GM18868 (cell line): Measurements from ENCODE around the gene PIGM.

Experiments
- ATAC-seq: cut with Tn5 transposase; IDR thresholded peaks from one replicate; pipeline ENCODE4 v1.9.1; 2021; ENCODE audit warnings: mild to moderate bottlenecking, moderate library complexity; ENCODE audit not compliant: unreplicated experiment

Gene PIGM

DNA sequence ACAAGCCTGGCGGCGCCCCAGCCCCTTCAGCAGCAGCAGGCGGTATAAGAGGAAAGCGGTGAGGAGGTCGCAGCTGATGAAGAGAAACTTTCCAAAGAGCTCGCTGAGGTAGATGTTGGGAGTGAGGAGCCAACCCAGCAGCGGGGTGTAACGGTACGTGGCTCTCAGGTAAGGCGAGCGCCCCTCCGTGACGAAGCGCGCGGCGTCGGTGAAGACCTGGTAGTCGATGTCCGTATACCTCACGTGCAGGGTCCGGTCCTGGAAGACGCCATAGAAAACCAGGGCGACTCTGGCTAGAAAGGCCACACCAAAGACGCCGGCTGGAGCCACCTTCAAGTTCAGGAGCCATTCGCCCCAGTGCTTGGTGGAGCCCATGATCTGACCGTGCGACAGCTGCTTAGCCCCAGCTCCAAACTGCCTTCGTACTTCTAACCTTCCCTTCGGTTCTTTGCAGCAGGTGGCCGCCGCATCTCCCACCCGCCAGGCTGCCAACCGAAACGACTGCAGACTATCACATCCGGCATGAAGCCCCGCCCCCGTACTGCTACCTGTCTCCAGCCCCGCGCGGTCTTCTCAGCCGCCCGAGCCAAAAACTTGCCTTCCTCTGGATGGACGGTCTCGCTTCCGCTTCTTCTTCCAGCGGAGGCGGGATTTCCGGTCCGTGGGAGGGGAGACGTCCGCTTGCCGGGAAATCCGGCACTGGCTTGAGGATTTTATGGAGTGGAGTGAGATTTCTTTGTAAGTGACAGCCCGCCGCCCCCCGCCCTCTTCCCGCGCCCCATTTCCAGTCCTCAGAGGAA lies at the start of gene PIGM:
TSS of gene PIGM (minus strand) at position 626 of the 800 bp plus-strand sequence. CDS start at position 375, 251 bp downstream.
- ATAC-seq, result peak; percentile 96

DNA sequence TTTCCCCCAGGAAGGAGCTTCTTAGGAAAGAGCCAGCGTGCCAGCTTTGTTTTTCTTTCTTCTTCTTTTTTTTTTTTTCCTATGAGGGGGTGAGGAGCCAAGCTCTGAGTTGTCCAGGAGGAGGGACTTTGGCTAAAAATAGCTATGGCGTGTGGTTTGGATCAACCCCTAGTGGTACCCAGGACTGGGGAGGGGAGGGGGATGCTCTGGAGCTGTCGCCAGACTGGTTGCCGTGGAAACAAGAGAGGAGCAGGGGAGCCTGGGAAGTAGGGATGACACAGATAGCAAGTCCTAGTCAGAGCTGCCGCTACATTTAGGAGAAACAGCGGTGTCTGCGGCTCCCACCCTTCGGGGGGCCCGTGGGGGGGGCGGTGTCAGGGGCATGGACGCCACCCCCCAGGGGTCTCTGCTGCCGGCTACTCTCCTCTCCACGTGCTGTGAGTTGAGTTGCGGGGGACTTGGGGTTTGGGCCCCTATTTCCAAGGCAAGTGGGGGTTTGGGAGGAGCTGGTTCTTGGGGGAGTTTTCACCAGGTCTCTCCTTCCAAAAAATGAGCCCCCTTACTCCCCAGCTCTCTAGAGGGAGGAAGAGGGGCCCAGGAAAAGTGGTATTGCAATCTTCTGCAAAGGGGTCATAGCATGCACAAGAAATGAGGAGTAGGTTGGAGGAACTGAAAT lies 49.6 kb upstream of the PIGM start, which contains the start of gene KCNJ9:
TSS of gene KCNJ9 (plus strand) at position 278 of the 676 bp plus-strand sequence. CDS start 2,493 bp downstream, outside the sequence.
- ATAC-seq, result no peak

DNA sequence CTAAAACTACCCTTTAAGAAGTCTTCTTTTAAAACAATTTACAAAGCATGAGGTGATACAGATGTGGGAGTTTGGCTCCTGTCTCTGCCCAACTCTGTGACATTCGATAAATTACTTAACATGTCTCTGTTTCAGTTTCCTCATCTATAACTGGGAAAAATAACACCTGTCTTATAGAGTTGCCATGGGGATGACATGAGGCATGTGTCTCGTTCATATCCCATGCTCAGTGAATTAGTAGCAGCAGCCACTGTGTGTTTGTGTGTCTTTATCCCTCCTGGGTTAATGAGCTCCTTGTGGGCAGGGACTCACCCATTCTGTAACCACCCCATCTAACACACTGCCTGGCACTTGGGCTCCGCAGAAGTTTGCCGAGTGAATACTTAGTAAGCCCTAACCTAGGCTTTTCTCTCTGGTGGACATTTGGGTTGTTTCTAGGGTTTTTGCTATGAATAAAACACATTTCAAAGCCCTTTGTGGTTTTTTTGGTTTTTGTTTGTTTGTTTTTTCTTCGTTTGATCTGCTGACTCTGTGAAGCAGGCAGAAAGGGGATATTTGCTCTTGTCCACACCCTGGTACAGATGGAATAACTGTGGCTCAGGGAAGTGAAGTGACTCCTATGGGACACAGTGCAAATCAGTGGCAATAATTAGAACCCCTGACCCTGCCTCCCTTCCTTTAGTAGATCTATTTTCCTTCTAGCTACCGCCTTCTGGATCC lies 48.8 kb upstream of the PIGM start:
- ATAC-seq, result no peak

DNA sequence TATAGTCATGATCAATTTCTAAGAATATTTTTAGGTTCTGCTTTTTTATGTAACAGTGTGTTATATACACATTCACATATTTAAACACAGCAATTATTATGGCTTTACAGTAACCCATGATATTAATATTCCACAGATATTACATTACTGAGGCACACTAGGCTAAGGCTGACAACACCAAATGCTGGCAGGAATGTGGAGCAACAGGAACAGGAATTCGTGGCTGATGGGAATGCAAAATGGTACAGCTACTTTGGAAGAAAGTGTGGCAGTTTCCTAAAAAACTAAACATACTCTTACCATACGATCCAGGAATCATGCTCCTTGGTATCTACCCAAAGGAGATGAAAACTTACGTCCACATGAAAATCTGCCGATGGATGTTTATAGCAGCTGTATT lies 47.7 kb upstream of the PIGM start:
- ATAC-seq, result no peak

DNA sequence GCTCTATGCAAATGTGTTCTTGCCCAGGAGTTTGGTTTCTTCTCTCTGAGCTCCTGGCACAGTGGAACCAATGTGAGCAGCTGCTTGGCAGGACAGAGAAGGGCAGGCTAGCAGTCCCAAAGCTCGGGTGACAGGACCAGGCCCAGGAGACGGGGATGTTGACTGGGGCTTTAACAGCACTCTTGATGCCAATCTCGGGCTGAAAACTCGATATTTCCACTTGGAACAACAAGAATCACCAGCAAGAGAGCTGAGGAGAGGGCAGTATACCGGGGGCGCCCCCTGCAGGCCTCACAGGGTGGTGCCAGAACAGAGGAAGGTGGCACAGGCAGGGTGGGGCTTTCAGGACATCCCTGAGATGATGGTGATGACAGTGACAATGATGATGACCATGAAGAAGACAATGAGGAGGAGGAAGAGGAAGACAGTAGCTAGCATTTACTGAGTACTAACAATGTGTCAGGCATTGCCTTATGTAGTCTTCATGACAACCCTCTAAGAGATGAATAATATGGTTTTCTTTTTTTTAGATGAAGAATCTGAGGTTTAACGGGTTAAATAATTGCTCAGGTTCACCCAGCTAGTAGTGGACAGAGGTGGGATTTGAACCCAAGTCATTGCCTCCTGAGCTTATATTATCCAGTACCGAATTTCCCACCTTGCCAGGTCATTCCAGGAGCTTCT lies 46.9 kb upstream of the PIGM start:
- ATAC-seq, result peak; percentile 88

DNA sequence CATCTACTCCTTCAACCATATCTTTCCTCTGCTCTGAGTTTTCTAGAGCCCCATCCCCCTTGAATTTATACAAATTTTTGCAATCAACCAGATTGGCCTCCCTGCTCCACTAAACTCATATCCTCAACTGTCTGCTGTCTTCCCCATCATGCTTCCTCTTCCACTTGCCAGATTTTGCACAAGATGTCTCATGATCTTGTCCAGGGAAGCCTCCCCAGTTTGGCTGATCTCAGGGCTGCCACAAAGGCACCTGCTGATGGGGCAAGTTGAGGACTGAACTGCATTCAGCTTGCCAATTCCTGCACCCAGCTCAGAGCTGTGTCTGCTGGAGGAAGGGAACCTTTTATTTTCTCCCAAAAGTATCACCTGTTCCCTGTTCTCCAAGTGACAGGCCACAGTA lies 45.7 kb upstream of the PIGM start:
- ATAC-seq, result no peak

DNA sequence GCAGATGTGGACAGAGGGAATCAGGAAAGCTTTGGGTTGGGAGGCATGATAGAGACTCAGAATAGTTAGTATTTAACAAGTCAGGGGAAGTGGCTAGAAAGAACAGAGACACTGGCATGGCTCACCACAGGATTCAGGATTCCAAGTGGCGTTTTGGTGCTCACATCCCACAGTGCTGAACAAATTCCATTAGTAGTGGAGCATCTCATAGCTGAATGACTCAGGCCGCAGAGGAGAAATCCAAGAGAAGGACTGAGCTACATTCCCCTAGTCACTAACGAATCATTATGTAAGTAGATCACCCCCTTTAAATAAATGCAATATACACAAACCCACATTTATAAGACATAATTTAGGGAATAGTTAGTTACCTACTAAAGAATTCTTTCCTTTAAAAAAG lies 44.5 kb upstream of the PIGM start:
- no peak for ATAC-seq

DNA sequence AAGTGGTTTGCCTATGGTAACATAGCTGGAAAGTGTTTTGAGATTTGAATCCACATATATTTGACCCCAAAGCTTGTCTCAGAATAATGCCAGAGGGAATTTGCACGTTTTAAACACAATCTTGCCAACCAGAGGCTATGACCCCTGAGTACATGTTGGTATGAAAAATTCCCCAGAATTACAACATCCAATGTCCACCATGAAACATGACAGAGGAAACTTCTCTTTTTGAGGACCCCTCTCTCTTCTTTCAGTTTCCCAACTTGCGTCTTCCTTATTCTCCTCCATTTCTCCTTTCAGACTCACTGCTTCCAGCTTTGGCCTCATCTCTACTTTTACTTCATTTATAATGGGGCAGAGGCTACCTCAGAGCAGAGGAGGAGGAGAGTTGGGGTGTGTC lies 44.0 kb upstream of the PIGM start:
- ATAC-seq, result no peak

DNA sequence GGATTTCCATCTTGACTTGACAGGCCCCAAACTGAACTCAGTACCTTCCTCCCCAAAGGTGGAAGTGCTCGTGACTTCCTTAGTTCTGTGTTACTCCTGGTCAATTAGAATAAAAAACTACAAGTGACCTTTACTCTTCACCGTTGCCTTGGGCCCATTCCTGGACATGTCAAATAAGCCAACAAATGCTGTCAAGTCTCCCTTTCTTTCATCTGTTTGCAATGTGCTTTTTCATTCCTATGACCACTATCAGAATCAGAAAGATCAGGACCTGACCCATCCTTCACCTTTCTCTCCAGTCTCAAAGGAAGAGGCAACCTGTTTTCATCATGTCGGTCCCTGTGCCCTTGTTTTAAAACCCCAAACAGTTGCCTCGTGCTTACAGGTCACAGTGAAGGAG lies 43.1 kb upstream of the PIGM start:
- ATAC-seq, result no peak

DNA sequence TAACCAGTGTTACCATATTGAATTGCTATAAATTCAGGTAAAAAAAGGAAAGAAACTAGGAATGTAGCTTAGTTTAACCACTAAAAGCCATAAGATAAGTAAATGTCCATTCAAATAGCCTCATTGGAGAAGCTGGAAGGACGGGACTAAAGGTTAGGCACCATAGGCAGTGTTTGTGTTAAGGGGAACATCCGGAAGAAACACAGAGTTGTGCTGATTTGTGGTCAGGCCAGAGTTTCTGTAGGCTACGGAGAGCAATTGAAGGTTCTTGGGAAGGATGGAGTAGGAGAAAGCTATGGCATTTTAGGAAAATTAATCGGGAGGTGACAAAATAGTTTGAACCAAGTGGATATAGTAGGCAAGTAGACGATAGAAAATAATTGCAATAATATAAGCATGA lies 39.5 kb upstream of the PIGM start:
- ATAC-seq, result no peak

DNA sequence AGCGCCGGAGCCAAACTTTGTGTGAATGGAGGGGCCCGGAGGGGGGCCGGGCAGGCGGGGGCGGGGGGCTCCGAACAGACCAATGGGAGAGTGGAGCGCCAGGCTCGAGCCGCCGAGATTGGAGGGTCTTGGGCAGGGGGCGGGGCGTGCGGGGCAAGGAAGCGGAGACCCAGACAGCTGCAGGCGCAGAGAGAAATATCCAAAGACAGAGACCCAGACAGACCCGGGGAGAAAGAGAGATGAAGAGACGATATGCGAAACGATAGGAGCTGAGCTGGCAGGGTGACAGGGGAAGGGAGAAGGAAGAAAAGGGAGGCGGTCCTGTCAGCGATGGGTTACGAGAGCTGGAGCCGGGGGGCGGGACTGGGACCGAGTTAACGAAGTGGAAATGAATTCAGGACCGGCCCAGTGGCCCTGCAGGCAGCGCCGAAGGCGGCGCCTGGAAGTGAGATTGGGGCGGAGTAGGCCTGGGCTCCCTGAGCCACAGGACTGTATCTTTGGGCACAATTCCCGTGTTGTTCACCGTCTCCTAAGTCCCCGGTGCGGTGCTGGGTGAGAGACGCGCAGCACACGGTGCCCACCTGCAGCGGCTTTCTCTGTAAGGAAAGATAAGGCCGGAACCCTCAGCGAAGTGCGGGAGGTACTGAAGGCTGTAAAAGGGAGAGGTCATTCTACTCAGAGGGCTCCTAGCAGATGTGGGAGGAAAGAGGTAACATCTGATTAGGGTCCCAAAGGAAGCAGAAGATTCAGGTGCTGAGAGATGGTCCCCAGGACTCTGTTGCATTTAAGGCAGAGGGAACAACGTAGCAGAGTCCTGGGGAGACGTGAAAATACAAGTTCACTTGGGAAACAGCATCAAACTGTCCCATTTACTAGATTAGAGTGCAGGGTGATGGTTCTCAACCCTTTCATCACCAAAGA lies 38.7 kb upstream of the PIGM start:
- peak; percentile 65 for ATAC-seq

DNA sequence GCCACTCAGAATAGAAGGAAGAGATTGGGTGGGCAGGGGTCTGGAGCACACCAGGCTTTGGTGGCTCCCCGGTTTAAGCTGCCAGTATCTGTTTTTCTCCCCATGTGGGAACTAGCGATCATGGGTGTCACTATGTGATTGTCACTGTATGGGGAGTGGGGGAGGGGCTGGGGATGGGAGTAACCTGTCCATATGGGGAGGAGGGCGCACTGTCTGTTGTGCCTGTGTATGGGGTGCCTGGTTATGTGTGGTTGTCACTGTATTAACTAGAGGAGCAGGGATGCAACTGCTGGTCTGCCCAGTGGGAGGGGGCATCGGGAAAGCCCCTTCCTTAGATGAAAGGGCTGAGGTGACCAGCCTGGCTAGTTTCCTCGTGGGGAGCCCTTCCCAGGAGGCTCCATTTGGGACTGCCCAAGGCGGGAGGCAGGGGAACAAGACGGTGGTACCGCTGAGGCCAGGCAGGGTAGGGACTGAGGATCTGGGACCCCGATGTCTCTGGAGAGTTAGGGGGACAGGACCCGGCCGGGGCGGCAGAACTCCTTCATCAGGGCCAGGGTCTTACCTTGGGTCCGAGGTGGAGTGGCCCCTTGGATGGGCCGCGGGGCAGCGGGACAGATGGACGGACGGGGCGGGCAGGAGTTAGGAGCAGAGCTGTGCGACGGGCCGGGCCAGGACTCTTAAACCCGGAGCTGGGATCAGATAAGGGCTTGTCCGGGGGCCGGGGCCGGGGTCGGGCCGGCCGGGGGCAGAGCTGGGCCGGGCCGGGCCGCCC lies 37.9 kb upstream of the PIGM start, which contains the start of gene KCNJ10:
TSS of gene KCNJ10 (minus strand) at position 701 of the 772 bp plus-strand sequence. CDS start 27,628 bp downstream, outside the sequence.
- peak; percentile 8 for ATAC-seq

DNA sequence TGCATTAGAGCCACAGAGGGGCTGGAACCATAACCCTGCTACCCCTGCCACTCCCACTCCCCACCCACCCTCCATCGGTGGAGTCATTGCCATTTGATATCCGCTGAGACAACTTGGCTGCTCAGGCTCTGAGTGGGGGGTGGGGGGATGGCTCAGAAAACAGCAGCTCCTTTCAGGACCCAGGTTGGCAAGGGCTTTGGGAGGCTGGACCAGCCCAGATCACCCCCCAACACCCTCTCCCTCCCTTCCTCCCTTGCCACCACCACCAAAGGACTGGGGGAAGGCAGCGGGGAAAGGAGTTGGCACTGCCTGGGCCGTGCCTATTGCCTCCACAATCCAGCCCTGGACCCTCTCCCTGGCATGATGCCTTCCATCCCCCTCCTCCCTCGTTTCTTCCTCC lies 36.4 kb upstream of the PIGM start:
- ATAC-seq, result no peak

DNA sequence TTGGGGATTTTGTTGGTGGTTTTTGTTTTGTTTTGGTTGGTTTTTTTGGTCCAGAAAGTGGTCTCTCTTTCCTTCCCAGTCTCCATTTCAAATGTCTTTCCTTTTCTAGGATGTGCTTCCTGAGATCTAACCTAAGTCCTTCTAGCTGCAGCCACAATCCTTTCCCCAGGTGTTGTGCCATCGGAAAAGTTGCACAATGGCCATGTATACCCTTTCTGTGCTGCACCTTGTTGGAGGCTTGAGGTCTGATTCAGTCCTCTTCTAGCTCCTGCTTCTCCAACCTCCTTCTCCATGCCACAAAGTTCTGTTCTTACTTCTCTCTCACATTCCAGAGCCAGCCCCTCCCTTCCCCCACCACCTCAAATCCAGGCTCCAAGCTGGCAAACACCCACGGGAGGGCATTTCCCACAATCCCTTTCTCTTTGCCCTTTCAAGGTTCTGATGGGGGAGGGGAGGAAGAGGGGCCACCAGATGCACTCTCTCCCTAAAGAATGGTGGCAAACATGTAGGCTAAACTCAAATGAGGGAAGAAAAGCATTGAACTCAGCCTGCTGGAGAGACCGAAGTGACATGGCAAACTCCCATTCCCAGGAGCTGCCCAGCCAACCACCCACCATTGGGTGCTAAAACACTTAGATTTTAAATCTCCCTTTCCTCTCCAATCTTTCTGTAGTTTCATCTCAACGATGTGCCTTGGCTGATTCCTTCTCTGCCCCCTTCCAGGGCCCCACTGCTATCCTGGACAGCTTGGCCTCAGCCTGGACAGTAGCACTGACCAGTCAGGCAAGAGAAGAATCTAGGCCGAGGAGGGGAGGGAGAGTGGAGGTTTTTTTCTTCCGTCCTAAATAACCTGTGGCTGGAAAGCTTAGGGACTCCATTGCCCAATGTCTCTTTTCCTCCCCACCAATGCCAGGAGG lies 35.3 kb upstream of the PIGM start:
- ATAC-seq, result no peak

DNA sequence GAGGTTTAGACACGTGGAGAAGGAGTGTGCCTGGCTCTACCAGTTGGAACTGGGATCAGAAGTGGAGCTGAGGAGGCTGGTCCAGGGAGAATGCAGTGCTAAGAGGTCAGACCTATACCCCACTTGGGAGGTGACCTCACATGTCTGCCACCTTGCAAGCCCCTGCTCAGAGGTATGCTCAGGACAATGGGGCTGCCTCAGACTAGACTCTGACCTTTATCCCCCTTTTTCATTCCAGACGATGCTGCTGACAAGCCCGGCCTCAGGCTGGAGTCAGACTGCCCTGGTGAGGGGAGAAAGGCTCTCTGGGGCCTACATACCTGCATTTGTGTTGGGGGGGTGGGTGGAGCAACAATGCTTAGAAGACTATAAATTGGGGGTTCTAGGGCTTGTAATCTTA lies 33.0 kb upstream of the PIGM start:
- ATAC-seq, result no peak

DNA sequence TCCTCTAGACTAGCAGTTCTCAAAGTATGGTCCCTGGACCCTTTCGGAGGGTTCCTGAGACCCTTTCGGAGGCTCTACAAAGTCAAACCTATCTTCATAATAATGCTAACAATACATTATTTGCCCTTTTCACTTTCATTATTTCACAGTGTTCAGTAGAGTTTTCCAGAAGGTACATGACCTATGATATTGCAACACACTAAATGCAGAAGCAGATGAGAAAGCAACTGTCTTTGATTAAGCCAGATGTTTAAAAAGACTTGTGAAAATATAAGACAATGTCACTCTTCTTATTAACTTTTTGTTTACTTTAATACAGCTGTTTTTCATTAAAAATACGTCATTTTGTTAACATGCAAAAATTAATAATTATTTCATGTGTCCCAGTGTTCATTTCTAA lies 32.4 kb upstream of the PIGM start:
- no peak for ATAC-seq

DNA sequence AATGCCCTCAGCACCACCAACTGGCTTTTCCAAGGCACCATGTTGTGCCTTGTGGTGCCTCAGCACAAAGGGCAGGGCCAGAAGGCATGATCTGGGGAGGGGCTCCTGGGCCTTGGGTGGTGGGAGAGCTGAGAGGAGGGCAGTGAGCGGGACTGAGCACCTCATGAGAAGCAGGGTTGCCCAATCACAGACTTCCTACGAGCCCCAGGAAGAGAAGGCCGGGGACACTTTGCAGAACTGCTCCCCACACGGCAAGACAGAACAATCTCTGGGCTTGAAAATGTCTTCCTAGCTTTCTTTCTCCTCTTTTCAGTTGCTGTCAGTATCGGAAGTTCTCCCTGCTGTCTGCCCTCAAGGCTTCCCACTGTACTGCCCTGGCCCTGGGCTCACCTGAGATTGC lies 31.4 kb upstream of the PIGM start:
- ATAC-seq, result no peak

DNA sequence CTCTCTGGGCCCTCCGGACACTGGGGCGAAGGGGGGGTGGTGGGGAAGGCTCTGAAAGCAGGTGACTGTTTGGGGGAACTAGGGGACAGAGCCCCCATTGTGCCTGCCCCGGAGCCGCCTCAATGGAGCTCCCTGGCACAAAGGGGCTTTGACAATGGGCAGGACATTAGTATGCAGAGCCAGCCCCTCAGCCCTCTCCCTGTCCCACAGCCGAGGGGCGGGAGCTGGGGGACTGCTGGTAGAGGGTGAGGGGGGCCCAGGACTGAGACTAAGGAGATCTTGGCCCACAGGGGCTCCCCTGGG lies 30.4 kb upstream of the PIGM start:
- ATAC-seq, result no peak
